NOMO-1 treated with DMSO at 0.1 percent for 48 hours (cell line): ENCODE measurements around the gene NR2F2.

Experiments used
- DNase-seq: peaks from one replicate; lab custom pipeline; 2025; ENCODE audit not compliant: unreplicated experiment; lab: John Stamatoyannopoulos, UW

The NR2F2 gene

DNA sequence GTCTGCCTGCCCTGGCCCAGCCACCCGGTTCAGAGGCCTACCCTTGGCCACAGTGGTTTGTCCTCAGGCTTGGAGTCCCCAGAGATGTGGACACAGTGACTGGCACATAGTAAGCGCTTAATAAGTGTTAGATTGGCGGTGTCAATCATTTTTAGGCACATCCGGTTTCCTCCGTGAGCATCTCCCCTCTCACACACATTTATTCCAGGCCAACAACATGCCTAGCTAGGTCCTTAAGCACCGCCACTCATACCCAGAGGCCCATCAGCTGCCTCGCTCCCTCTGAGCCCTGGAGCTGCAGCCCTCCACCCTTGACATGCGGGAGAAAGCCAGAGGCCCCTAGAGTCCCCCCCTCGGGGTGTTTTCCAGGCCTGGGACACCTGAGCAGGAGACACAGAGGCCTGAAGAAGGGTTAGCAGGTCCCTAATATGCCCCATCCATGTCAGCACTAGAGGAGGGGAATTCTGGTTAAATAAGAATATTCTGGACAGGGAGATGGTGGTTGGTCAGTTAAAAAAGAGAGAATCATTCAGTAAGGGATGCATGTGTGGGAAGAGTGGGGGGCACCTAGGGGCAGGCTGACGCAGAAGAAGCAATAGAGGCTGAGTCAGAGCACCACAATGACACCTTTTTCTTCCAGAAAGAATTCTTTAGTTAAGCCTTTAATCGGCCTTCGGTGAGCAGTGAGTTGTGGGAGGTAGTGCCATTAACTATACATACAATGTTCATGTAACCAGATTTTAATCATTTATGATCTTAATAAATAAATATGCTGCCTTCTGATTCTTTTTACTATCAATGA is 22.3 kb downstream of the NR2F2 start:
- no peak for DNase-seq

DNA sequence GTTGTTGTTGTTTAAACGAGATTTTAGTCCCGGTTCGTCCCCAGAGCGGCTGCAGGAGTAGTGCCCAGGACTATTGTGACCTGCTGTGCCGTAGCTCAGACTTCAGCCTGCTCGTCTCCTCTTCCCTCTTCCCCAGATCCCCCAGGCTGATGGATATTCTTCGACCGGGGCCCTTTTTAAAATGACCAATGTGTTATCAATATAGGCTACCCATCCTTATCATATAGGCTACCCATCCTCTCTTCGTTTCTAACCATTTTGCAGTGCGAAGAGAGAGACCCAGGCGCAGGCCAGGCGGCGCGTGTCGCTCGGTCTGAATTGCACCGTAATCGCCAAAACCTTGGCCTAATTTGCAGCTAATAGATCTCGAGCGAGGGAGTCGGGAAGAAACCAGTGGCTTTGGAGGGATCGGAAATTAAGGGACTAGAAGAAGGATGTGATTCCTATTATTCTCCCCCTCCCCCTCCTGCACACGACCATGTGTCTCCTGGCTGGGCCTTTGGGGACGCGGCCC is 23.0 kb downstream of the NR2F2 start:
- no peak for DNase-seq

DNA sequence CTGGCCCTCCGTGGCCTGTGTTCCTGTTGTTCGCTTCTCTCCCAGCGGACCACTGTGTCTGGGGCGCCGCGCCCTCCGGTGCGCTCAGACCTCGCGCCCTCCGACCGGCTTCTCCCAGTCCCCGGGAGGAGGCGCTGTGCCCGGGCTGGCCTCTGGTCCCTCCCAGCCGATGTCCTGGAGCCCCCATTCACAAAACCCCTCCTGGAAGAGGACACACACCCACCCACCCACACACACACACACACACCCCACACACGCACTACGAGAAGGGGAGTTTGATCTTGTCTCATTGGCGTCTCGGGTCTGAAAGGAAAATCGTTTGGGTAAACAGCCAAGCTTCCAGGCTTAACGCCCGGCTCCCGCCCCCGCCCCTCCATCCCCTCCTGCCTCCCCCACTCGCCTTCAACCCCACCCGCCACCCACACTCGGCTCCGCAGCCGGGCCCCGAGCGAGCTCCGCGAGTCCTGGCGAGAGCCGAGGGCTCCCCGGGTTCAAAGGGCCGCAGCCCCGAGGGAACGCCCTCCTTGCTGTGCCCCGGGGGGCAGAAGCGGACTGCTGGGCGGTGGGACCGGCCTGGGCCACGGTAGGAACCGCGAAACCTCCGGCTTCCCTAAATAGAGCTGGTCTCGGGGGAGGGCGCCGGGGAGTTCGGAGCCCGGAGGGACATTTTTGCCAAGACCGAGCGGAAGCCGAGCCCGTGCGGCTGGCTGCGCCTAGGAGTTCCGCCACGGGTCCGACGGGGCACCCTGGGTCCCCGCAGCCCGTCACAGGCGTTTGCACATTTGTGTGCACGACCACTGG is 23.6 kb downstream of the NR2F2 start:
- no peak for DNase-seq

DNA sequence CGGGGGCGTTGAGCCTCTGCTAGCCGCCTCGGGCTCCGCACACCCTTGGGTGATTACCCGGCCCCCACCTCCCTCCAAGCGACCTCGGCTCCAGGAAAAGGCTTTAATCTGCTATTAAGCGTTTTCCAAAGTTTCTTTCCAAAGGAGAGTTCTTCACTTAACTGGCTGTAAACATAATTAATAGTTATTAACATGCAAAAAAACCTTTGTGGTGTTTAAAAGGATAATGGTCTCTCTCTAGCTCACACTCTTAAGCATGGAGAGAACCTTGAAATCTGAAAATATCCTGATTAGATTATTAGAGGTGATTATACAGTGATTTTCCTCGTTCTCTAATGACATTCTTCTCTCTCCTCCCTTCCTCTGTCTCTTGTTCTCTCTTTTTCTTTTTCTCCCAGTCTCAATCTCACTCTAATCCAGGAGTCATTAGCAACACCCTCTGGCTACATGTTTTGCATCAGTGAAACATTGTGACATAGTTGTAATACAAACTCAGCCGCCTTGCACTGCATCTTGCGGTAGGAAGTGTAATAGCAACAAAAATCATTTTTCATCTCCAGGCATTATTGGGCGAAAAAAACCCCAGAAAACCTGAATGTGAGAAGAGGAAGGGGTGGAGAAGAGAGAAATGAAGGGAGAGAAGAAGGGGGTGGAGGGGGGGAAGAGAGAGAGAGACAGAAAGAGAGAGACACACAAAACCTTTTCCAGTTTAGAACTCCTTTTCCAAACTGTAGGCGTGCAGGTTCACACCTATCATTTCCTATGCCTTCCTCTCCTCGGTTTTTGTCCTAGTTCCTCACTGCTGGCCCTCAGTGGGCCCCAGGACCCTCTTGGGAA is 24.4 kb downstream of the NR2F2 start:
- DNase-seq = peak; percentile 72

DNA sequence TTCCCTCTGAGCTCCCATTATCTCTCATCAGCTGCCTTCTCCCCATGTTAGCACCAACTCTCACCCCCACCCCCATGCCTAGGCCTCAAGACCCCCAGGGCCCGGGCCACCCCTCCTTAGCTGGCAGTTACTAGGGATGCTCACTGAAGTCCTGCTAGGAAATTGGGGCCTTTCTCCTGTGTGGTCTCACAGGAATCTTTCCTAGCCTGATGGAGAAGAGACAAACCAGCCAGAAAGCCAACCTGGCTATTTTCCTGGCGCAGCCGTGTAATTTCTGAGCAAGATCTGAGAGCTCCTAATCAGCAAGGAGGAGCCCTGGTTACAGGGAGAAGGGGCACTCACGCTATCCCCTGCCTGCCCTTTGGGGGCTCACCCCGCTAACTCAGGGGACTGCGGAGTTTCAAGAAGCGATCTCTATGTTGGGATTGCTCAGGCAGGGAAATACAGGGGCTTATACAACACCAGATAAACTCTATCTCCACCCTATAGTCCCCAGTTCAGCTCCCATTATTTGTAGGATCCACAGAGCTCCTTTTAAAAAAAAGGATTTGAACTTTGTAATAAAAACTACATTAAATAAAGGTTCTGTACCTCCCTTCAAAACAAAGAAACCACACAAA is 25.2 kb downstream of the NR2F2 start:
- no peak for DNase-seq

DNA sequence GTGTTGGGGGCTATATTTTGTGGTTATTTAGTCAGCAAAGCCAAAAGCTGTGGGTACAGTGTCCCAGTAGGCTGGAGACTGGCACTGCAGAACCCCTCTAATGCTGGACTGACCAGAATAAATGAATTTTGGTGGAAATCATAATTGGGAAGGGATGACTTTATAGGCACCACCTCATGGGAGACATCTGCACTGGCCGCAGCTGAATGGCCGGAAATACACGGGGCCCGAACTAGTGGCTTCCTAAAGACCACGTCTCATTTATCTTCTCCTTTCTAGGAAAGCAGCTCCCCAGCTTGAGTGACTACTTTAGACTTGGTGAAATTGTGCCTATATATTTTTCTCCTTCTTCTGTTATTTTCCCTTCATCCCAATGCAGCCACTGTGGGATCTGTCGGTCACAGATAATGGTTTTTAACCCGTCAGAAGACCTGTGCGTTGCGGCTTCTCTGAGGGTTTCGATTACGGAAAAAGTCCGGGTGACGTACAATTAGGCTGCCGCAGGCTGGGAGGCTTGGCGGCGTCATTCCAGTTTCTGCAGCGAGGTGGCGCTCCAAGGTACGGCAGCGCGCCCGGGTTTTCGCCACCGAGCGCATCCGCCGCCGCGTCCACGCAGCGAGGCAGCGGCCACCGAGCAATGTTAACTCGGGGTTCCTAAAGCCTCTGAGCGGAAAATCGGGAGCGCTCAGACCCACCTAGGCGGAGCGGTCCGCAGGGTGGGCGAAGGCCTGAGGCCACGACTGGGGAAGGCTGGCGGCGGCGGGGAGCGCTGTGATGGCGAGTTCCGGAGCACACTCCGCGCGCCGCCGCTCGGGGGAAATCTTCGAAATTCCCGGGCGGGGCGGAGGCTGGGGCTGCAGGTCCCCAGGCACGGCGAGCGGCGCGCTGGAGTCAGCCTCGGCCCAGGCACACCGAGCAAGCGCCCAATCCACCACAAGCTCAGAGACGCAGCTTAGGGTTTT is 26.3 kb downstream of the NR2F2 start:
- peak; percentile 74 for DNase-seq

DNA sequence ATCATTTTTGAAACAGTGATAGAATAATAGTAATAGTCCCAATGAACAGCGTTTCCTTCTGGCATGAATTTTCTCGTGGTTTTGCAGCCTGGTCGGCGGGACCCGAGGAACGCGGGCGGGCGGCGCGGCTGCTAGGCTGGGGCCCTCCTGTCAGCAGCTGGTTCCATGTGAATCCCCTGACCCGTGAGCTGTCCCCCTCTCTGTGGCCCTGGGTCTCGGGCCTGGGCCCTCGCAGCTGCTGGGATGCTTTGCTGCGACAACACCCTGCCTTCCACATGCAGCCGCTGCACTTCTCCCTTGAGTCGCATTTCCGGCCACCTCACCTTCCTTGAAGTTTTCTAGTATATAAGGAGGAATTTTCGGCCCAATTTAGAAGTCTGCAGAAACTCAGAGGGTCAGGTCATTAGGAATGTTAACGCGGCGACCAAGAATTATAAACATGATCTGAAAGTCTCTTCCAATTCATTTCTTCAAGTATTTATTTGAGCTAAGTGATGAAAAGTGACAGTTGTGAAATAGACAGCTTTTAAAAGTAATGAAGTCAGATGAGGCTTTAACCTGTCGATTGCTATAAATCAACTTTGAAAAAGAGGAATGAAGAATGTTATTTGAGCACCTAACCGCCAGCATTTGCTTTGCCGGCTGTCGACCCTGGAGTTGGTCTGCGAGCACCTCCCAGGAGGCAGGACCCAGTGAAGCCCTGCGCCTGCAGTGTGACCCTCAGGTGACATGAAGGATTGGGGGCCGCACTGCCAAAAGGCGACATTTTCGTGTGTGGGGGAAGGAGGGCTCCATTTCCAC is 27.7 kb downstream of the NR2F2 start:
- peak; percentile 30 for DNase-seq

DNA sequence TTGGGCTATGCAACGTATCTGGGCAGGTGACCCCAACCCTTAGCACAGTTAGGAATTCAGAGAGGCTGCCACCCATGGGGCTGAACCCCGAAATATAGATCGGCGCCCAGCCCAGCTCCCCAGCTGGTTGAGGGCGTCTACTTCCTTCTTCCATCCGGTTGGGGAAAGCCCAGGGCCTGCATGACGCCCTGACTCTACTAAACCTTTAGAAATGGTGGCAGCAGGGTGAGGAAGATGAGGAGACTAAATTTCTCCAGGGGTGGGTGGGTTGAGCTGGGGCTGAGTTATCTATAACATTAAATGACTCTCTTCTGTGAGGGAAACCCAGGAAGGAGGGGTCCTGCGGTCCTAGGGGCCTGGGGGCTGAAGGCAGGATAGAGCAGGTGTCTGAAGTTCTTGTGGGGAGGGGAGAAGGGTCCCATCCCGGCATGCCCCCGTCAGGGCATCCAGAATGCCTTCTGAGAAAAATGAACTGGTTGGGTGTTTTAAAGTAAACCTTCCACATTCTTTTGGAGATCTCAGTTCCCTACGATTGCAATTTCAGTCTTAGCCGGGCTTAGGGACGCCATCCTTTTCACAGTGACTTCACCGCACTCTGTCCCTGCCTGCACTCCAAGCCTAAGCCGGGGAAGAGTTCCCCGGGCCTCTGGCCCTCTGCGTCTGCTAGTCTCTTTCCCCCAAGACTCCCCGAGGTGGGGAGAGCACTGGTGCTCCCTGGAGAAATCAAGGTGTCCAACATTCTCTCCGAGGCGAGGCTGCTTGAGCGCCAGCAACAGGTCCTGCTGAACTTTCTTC is 28.5 kb downstream of the NR2F2 start:
- DNase-seq = no peak

DNA sequence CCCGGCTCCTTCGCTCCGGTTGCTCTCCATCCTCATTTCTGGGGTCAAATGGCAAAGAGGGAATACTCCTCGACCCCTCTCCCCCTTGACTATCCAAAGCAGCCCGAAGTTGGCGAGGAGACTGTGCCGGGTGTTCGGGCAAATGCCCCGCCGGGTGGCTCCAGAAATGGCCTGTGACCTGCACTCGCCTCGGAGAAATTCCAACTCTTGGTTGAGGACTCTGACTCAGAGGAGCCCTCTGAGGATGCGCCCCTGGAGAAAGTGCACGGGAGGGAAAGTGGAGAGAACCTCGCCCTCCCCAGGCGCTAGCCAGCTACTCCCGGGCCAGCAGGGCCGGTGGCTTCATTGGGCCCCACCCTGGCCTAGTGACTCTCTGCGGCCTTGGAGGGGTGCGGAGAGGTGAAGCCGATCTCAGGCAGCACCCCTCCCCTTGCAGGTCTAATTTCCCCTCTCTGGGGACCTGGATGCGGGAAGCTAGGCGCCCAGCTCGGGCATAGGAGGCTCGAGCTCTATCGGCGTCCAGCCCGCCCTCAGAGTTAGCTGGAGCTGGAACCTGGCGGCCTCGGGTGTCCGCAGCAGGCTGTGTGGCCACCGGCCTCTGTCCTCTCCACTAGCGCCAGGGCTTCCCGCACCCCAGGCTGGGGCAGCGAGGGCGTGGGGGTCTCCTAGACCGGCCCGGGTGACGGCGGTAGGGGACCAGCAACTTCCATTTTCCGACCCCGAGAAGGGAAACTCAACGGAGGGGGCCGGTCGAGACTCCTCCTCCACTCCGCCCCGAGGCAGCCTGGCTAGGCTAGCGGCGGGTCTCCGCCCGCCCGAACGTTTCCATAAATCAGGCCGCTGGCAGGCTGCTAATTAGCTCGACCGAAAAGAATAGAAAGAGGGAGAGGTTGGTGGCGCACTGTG is 29.4 kb downstream of the NR2F2 start:
- DNase-seq = peak; percentile 43

DNA sequence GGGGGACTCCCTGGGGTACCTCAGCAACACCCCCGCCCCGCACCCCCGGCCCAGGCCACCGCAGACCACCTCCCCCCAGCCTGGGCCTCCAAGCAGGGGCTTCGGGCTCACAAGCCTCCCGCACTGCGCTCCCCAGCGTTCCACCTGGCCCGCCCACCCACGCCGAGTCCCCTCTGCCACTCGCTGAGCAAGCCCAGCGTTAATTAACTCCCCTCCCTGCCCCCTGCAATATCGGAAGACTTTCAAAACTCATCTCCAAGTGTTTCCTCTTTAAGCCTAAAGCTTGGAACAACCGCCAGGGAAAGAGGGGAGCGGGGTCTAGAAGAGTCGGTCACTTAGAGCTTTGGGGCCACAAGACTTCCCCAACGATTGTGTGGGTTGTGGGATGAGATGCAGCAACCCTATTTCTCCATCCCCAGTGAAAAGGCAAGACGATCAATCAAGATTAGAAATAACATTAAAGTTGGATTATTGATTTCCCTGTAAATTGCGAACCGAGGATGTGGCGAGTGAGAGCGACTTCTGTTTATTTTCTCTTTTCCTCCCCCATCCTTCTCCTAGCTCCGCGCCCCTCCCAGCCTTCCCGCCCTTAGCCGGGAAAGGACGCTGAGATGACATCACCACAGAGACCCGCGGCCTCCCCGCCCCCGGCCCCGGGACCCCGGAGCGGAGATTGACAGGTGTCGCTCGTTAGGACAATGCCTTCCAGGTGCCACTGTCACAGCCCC is 30.2 kb downstream of the NR2F2 start:
- DNase-seq = no peak

DNA sequence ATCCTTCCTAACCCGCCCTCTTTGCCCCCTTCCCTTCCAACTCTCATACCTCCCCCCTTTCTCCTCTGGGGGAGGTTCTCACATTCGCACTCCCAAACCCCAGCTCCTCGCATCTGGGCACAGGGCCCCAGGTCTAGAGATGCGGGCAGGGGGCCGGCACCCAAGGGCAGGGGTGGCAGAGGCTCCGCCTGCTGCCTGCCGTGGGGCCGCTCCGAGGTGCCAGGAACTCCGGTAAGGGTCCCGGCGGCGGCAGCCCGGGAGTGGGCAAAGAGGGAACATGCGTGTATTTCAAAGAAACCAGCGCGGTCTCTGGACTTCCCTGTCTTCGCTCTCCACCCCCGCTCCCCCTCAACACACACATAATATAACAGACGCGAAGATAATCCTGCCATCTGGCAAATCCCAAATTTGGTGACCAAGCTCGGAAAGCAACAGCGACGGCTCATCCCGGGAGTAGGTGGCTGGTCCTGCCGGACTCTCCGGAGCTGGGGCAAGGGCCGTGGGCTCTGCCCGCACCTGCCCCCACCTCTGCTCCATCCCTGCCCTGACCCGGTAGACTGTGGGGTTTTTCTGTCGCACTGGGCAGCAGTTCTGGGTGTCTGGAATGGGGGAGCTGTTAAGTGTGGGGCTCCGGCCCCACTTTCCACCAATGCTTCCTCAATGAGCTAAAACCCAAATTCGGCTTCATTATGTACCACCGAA is 31.0 kb downstream of the NR2F2 start:
- no peak for DNase-seq

DNA sequence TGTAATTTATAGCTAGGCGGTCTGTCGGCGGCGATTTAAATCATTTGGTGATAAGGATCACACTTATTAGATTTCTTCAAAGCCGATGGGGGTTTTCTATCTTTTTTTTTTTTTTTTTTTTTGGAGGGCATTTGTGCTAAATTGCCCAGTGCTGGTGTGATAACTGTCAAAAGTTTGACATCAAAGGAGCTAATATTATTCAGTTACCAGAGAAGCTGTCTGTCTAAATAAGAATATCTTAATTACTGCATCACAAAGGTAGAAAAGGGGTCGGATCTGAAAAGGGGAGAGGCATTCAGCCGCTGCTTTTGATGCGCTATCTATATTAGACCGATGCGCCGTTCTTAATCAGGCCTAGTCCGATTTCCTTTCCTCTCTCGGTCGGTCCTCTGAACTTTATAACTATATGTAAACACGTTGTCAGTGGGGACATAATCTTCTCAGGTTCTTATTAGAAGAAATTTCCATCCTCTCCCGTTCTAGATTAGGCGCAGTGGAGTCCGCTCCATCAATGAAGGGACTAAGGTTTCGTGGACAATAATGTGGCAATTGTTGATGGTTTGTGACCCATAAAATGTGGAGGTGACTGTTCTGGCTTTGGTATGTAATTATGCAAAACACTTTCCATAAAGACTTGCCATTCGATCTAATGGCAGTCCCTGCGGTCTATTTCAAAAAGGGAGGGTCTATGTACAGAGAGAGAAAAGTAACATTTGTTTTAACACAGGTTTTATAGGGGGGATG is 31.7 kb downstream of the NR2F2 start:
- DNase-seq = no peak

DNA sequence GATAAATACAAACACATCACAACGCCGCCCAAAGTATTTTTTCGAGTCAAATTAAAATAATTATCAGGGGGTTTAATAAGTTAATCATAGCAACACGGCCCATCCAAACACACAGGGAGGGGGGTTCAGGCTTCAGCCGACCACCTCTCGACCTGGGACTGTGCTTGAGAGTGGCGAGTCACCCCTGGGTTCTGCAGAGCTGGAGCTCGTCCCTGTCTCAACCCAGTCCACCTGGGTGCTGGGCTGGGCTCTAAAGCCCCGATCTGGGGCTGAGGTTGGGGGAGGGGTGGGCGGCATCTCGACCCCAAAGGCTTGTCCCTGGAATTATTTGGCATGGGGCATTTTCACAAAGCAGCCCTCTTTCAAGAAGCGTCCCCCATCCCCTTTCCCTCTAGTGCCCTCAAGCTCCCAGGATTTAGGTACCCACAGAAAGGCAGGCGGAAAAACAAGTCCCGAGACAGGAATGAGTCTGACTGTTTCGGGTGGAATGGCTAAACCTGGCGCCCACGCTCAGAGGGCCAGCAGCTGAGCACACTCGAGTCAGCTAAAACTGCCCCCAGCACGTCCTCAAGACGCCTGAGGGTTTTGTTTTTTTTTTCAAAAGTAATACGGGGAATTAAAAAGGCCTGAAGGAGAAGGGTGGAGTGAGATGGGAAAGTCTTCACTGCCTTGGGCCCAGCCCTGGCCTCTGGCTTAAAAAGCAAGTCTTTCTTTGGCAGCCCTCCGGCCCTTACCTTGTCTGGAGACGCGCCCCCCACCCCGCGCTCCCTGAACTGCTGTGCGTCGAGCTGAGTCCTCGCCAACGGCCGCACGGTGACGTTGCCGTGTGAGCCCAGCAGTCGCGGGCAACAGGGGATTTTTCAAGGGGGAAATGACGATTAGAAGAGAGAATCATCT is 32.5 kb downstream of the NR2F2 start:
- peak; percentile 49 for DNase-seq

DNA sequence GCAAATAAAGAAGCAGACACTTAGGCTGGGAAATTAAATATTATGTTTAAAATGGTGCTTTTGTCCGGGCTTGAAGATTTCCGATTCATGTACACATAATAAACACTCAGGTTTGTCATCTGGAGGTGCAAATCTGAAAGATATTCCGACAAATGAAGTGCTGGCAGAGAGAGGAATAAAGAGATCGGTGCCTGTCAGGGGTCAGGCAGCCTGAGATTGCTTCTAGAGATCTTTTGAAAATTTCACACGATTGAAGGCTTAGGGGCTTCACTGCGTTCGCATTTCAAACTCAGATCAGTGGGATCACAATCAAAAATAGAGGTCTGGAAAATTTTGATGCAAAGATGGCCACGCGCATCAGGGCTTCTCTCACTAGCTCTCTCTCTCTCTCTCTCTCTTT is 33.2 kb downstream of the NR2F2 start:
- DNase-seq = no peak
